CD4-positive, alpha-beta T cell treated with Interleukin-17A for 1 hour (primary cell): ENCODE data around the gene PPP1R15A.
"Not testable (repeated sequence)": the region's sequence is repeated elsewhere in the genome, so short reads cannot be mapped to it uniquely, and the experiment has no call there.

Experiments
- DNase-seq: peaks from one replicate; pipeline ENCODE4 v3.0.0-alpha.2; 2020

The PPP1R15A gene

GRCh38 chr19:48915757-48916156, 43.5 kb downstream of the PPP1R15A start:
- DNase-seq = no peak

GRCh38 chr19:48918071-48918470, 45.9 kb downstream of the PPP1R15A start:
- no peak for DNase-seq

GRCh38 chr19:48918801-48919247, 46.6 kb downstream of the PPP1R15A start:
- DNase-seq = no peak

GRCh38 chr19:48919271-48919670, 47.0 kb downstream of the PPP1R15A start:
- not testable (repeated sequence) for DNase-seq

- no peak for DNase-seq
These were observed 48.7 kb downstream of the PPP1R15A start for GRCh38 chr19:48920949-48921348.

- DNase-seq = no peak
These were observed 49.7 kb downstream of the PPP1R15A start for GRCh38 chr19:48921721-48922500.

GRCh38 chr19:48922548-48923490, 50.6 kb downstream of the PPP1R15A start:
- no peak for DNase-seq

GRCh38 chr19:48925240-48925843, 53.1 kb downstream of the PPP1R15A start:
- no peak for DNase-seq
